ENCODE data around the gene CDKN2D. TPM values are rescaled to one million over a fixed set of nuclear protein-coding genes. Genes with fewer than 3 reads are reported as not detected.

Gene CDKN2D
- total RNA-seq, 1 experiment from 2014 or later, result 13.8 TPM

DNA sequence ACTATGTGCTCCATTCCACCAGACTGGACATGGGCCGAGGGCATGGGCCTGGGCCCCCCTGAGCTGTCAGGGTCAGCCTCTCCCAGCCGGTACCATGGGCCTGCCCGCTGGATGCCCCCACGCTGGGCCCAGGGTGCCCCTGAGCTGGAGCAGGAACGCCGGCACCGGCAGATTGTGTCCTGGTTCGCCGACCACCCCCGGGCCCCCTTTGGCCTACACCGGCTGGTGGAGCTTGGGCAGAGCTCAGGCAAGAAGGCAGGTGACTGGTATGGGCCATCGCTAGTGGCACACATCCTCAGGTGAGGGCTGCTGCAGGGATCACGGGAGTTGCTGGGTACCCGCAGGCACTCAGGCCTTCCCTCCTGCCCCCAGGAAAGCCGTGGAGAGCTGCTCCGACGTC lies 22.0 kb downstream of the CDKN2D start:
- Histone ChIP-seq H3K27me3 (ENCODE audit: insufficient read depth, low read length) (no peaks in the 10 kb centered on the region), H3K4me2 (ENCODE audit: low read length) (no peak overlapping the region), H3K36me3 (ENCODE audit: control insufficient read depth in 1 of 2, insufficient read depth in 2 of 2, low read length in 2 of 2) (peaks cover 3 to 7% of the 10 kb centered on the region in 2 experiments; a peak in 1 of 4 replicates), H3K4me1 (ENCODE audit: control insufficient read depth in 1 of 2, insufficient read depth in 2 of 2, low read length in 2 of 2) (peaks cover 10 to 18% of the 10 kb centered on the region in 2 experiments; a peak in 3 of 4 replicates), H3K27ac (ENCODE audit: low read depth, low read length) (no peak overlapping the region), H3K79me2 (ENCODE audit: insufficient read depth, low read length) (peaks cover 24% of the 10 kb centered on the region), H2AFZ (ENCODE audit: low read depth, low read length, poor library complexity, severe bottlenecking) (no peak overlapping the region), H3K9me3 (ENCODE audit: control insufficient read depth in 1 of 2, insufficient read depth in 1 of 2, low read depth in 1 of 2, low read length in 2 of 2) (no peaks in the 10 kb centered on the region), H3K9ac (ENCODE audit: low read length) (no peak overlapping the region), H3K9me2 (ENCODE audit: insufficient read depth) (no peaks in the 10 kb centered on the region), H3K4me3 (replicated peaks in 1 of 2; ENCODE audit: low read depth in 1 of 2, low read length in 2 of 2) (no peak overlapping the region), H4K20me1 (ENCODE audit: insufficient read depth) (no peaks in the 10 kb centered on the region)
- RAD21 ChIA-PET (ENCODE audit: low non-redundant PET in 1 of 2, low total read pairs in 2 of 2, uncharacterized antibody in 2 of 2, unreplicated experiment in 2 of 2), result no interaction called here
- BruUV-seq (replicated peaks), result TSS peak; percentile 40
- no peak for ATAC-seq
- POLR2A ChIA-PET, result no interaction called here
- no peak for DNase-seq (ENCODE audit: low read depth, low spot score)
- TF ChIP-seq CBX3 (IDR thresholded peaks at IDR 0.05; ENCODE audit: low read depth) (no peak), FOSL1 (IDR thresholded peaks at IDR 0.05; ENCODE audit: low read depth) (no peak), SRF (IDR thresholded peaks at IDR 0.05; ENCODE audit: low read depth) (no peak), YY1 (IDR thresholded peaks at IDR 0.05; ENCODE audit: extremely low read depth, insufficient replicate concordance, low read depth, low read length) (no peak), TCF7L2 (IDR thresholded peaks at IDR 0.05; ENCODE audit: borderline replicate concordance, extremely low read depth, insufficient read depth, insufficient read length) (no peak), EZH2phosphoT487 (IDR thresholded peaks at IDR 0.05; ENCODE audit: borderline replicate concordance) (no peak), POLR2A (IDR thresholded peaks at IDR 0.05; ENCODE audit: borderline replicate concordance, extremely low read depth, insufficient read depth, insufficient read length) (no peak), POLR2AphosphoS5 (IDR thresholded peaks at IDR 0.05; ENCODE audit: low read depth, low read length) (no peak)
- TF ChIP-seq, protein P1, sequence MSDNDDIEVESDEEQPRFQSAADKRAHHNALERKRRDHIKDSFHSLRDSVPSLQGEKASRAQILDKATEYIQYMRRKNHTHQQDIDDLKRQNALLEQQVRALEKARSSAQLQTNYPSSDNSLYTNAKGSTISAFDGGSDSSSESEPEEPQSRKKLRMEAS (IDR thresholded peaks at IDR 0.05), result no peak
- TF ChIP-seq, protein P2, sequence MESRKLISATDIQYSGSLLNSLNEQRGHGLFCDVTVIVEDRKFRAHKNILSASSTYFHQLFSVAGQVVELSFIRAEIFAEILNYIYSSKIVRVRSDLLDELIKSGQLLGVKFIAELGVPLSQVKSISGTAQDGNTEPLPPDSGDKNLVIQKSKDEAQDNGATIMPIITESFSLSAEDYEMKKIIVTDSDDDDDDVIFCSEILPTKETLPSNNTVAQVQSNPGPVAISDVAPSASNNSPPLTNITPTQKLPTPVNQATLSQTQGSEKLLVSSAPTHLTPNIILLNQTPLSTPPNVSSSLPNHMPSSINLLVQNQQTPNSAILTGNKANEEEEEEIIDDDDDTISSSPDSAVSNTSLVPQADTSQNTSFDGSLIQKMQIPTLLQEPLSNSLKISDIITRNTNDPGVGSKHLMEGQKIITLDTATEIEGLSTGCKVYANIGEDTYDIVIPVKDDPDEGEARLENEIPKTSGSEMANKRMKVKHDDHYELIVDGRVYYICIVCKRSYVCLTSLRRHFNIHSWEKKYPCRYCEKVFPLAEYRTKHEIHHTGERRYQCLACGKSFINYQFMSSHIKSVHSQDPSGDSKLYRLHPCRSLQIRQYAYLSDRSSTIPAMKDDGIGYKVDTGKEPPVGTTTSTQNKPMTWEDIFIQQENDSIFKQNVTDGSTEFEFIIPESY (IDR thresholded peaks at IDR 0.05; ENCODE audit: extremely low read depth, insufficient replicate concordance, low read length), result no peak
- intact Hi-C loops (cut with micrococcal nuclease), result no loop called here
- CTCF ChIA-PET, result no interaction called here

All from HCT116 (cell line).